GM23338 (cell line): ENCODE results near the gene CDAN1. TPM values are rescaled to one million over a fixed set of nuclear protein-coding genes. Genes with fewer than 3 reads are reported as not detected.

Experiments used
- ATAC-seq: fragments of 200-7000 bp; cut with Tn5 transposase; 3 replicates; pipeline ENCODE4 v1.9.1; 2020
- DNase-seq: peaks from one replicate; pipeline ENCODE4 v3.0.0-alpha.2; 2015; ENCODE audit warnings: low spot score
- H2AFZ ChIP-seq: fragments of 200-600 bp; sonication (generic); 2 replicates; pipeline ENCODE4 v1.8.0; 2016; ENCODE audit warnings: antibody characterized with exemption, mild to moderate bottlenecking, moderate library complexity
- H3F3A ChIP-seq: fragments of 200-600 bp; sonication (generic); replicated peaks from 2 replicates; pipeline ENCODE4 v1.8.0; 2017; ENCODE audit warnings: antibody characterized with exemption, mixed run types, low read depth
- H3K27ac ChIP-seq: fragments of 200-600 bp; sonication (generic); 2 replicates; pipeline ENCODE4 v1.6.1; 2016; ENCODE audit warnings: low read depth
- H3K27me3 ChIP-seq: fragments of 200-600 bp; sonication (generic); 2 replicates; pipeline ENCODE4 v1.8.0; 2016; ENCODE audit warnings: mild to moderate bottlenecking, mixed run types, moderate library complexity; ENCODE audit not compliant: insufficient read depth
- H3K36me3 ChIP-seq: fragments of 200-600 bp; sonication (generic); 2 replicates; pipeline ENCODE4 v1.8.0; 2016; ENCODE audit warnings: mild to moderate bottlenecking; ENCODE audit not compliant: insufficient read depth
- H3K4me1 ChIP-seq: fragments of 200-600 bp; sonication (generic); 2 replicates; pipeline ENCODE4 v1.8.0; 2016; ENCODE audit warnings: mild to moderate bottlenecking, moderate library complexity; ENCODE audit not compliant: insufficient read depth
- H3K4me2 ChIP-seq: fragments of 200-600 bp; sonication (generic); 2 replicates; pipeline ENCODE4 v1.7.1; 2017; ENCODE audit warnings: mixed run types
- H3K4me3 ChIP-seq: fragments of 200-600 bp; sonication (generic); 2 replicates; pipeline ENCODE4 v1.6.1; 2016; ENCODE audit warnings: mixed run types
- H3K79me2 ChIP-seq: fragments of 200-600 bp; sonication (generic); replicated peaks from 2 replicates; pipeline ENCODE4 v1.8.0; 2017; ENCODE audit warnings: mild to moderate bottlenecking; ENCODE audit not compliant: insufficient read depth
- H3K9me2 ChIP-seq: fragments of 200-600 bp; sonication (generic); 2 replicates; pipeline ENCODE4 v1.8.0; 2017; ENCODE audit not compliant: insufficient read depth
- H4K20me1 ChIP-seq: fragments of 200-600 bp; sonication (generic); replicated peaks from 2 replicates; pipeline ENCODE4 v1.8.0; 2017; ENCODE audit warnings: mild to moderate bottlenecking; ENCODE audit not compliant: insufficient read depth
- H3K27ac Mint-ChIP-seq: 2 replicates; pipeline ENCODE4 v1.8.0; 2020; ENCODE audit warnings: inconsistent platforms, mild to moderate bottlenecking, moderate library complexity, mixed read lengths
- H3K27me3 Mint-ChIP-seq: 3 replicates; pipeline ENCODE4 v1.8.0; 2022; ENCODE audit warnings: low read depth, mild to moderate bottlenecking, moderate library complexity, mixed read lengths, inconsistent platforms; ENCODE audit not compliant: insufficient read depth, poor library complexity
- H3K36me3 Mint-ChIP-seq: 3 replicates; pipeline ENCODE4 v1.8.0; 2021; ENCODE audit warnings: low read depth, mild to moderate bottlenecking, inconsistent platforms, moderate library complexity, mixed read lengths
- H3K4me1 Mint-ChIP-seq: 3 replicates; pipeline ENCODE4 v1.8.0; 2020; ENCODE audit warnings: mild to moderate bottlenecking, inconsistent platforms, mixed read lengths
- H3K4me3 Mint-ChIP-seq: 3 replicates; pipeline ENCODE4 v1.8.0; 2021; ENCODE audit warnings: moderate library complexity, mild to moderate bottlenecking, inconsistent platforms, mixed read lengths
- H3K9me3 Mint-ChIP-seq: 3 replicates; pipeline ENCODE4 v1.8.0; 2020; ENCODE audit warnings: moderate library complexity, mild to moderate bottlenecking, inconsistent platforms, mixed read lengths
- CREB1 ChIP-seq: fragments of 250-450 bp; sonication (Bioruptor Pico); IDR thresholded peaks from 2 replicates; pipeline ENCODE4 v1.5.0; 2020; ENCODE audit warnings: low read depth, mild to moderate bottlenecking, moderate library complexity
- ETS1 ChIP-seq: IDR thresholded peaks from 2 replicates; pipeline ENCODE4 v1.6.1; 2016; ENCODE audit warnings: antibody characterized with exemption
- EZH2 ChIP-seq: fragments of 200-600 bp; sonication (generic); IDR thresholded peaks from one replicate; pipeline ENCODE4 v1.8.0; 2017; ENCODE audit warnings: antibody characterized with exemption, mild to moderate bottlenecking, low read depth; ENCODE audit not compliant: unreplicated experiment
- EZH2phosphoT487 ChIP-seq: fragments of 200-600 bp; sonication (generic); IDR thresholded peaks from one replicate; pipeline ENCODE4 v1.8.1; 2018; ENCODE audit warnings: antibody characterized with exemption; ENCODE audit not compliant: unreplicated experiment
- JUNB ChIP-seq: IDR thresholded peaks from one replicate; pipeline ENCODE4 v1.6.1; 2016; ENCODE audit warnings: antibody characterized with exemption; ENCODE audit not compliant: unreplicated experiment
- NANOG ChIP-seq: IDR thresholded peaks from 2 replicates; pipeline ENCODE4 v1.6.1; 2016; ENCODE audit warnings: antibody characterized with exemption, borderline replicate concordance
- POLR2AphosphoS5 ChIP-seq: IDR thresholded peaks from 2 replicates; pipeline ENCODE4 v1.6.1; 2016; ENCODE audit warnings: antibody characterized with exemption, low read depth
- REST ChIP-seq: IDR thresholded peaks from one replicate; pipeline ENCODE4 v1.6.1; 2018; ENCODE audit warnings: antibody characterized with exemption; ENCODE audit not compliant: unreplicated experiment
- STAT1 ChIP-seq: IDR thresholded peaks from one replicate; pipeline ENCODE4 v1.6.1; 2016; ENCODE audit warnings: antibody characterized with exemption; ENCODE audit not compliant: unreplicated experiment
- ZNF114 ChIP-seq: fragments of 250-450 bp; sonication (Bioruptor Pico); IDR thresholded peaks from 2 replicates; pipeline ENCODE4 v1.5.0; 2020; ENCODE audit warnings: mild to moderate bottlenecking, moderate library complexity
- ZNF331 ChIP-seq: fragments of 250-450 bp; sonication (Bioruptor Pico); IDR thresholded peaks from 2 replicates; pipeline ENCODE4 v1.5.0; 2020; ENCODE audit warnings: low read depth, mild to moderate bottlenecking, moderate library complexity
- ZNF462 ChIP-seq: fragments of 250-450 bp; sonication (Bioruptor Pico); IDR thresholded peaks from 2 replicates; pipeline ENCODE4 v1.5.0; 2020; ENCODE audit warnings: mild to moderate bottlenecking, moderate library complexity
- polyA plus RNA-seq: library from polyadenylated mRNA; unstranded; fragments of >200 nt; fragmentation: Nextera tagmentation; extraction: Ambion mirVana; gene quantifications from 2 replicates; pipeline ENCODE4 v1.2.1, GENCODE V29; 2016
- total RNA-seq: library from RNA; depleted of rRNA; stranded (reverse); fragments of >200 nt; shearing (Covaris generic); gene quantifications from 2 replicates; pipeline ENCODE4 v1.2.3, GENCODE V29; 2014

Gene CDAN1
- total and polyA plus RNA-seq, 2 experiments from 2014 or later = 6.0 to 14.7 TPM

- TF ChIP-seq REST (no peak), ZNF462 (CRISPR knock-in tag) (no peak)
These were observed 29.9 kb downstream of the CDAN1 start (continued) for GRCh38 chr15:42707068-42707467.

GRCh38 chr15:42705336-42705735 is 31.6 kb downstream of the CDAN1 start:
- no peaks in the 10 kb centered on the region for H3F3A ChIP-seq
- H3K36me3 Mint-ChIP-seq = peaks cover 3% of the 10 kb centered on the region; the same call in 1 of the 3 replicates
- no peaks in the 10 kb centered on the region for H3K4me1 Mint-ChIP-seq
- H3K4me1 ChIP-seq = no peaks in the 10 kb centered on the region
- no peaks in the 10 kb centered on the region for H3K9me2 ChIP-seq
- H4K20me1 ChIP-seq = no peaks in the 10 kb centered on the region; the same call in 1 of the 2 replicates
- no peak overlapping the region for H3K4me2 ChIP-seq
- H3K4me3 Mint-ChIP-seq = no peak overlapping the region
- H3K27ac ChIP-seq = no peak overlapping the region
- ATAC-seq (no peak), DNase-seq (no peak)
- no peaks in the 10 kb centered on the region for H3K79me2 ChIP-seq
- no peaks in the 10 kb centered on the region for H3K36me3 ChIP-seq
- no peaks in the 10 kb centered on the region for H3K27me3 ChIP-seq
- H3K27me3 Mint-ChIP-seq = no peaks in the 10 kb centered on the region
- H3K9me3 Mint-ChIP-seq = no peaks in the 10 kb centered on the region; the same call in 2 of the 3 replicates
- H2AFZ ChIP-seq = no peak overlapping the region
- H3K4me3 ChIP-seq = no peak overlapping the region
- H3K27ac Mint-ChIP-seq = no peak overlapping the region
- TF ChIP-seq JUNB = no peak
- TF ChIP-seq EZH2phosphoT487 = no peak
- no peak for TF ChIP-seq ZNF114 (CRISPR knock-in tag)
- no peak for TF ChIP-seq ETS1
- TF ChIP-seq NANOG = no peak
- TF ChIP-seq ZNF331 (CRISPR knock-in tag) = no peak
- TF ChIP-seq CREB1 = no peak
- TF ChIP-seq EZH2 = no peak
- no peak for TF ChIP-seq STAT1
- no peak for TF ChIP-seq POLR2AphosphoS5
